ENCODE data around the gene ESD. TPM values are rescaled to one million over a fixed set of nuclear protein-coding genes. Genes with fewer than 3 reads are reported as not detected.

The ESD gene
- total and polyA plus RNA-seq, 10 of the 15 experiments (the other 5 are each of a cell fraction or from before 2014, with no cell fraction given) = 105 to 387 (median 195) TPM

- intact Hi-C loops (cut with micrococcal nuclease; ENCODE audit: unreplicated experiment) = no loop called here
- Histone ChIP-seq H3K27ac (ENCODE audit: control insufficient read depth, insufficient read depth) (no peak overlapping the region), H4K20me1 (ENCODE audit: control insufficient read depth, insufficient read depth) (no peaks in the 10 kb centered on the region), H3K4me2 (ENCODE audit: control insufficient read depth, insufficient read depth) (no peak overlapping the region), H2AFZ (ENCODE audit: control insufficient read depth, low read depth, low read length) (no peak overlapping the region), H3K9ac (ENCODE audit: control insufficient read depth, insufficient read depth, low read length) (no peak overlapping the region), H3K79me2 (ENCODE audit: control insufficient read depth, insufficient read depth, low read length) (no peaks in the 10 kb centered on the region), H3K4me1 (ENCODE audit: control insufficient read depth, insufficient read depth, low read length) (no peaks in the 10 kb centered on the region), H3K9me3 (replicated peaks; ENCODE audit: control insufficient read depth, insufficient read depth, low read length) (no peaks in the 10 kb centered on the region), H3K4me3 (no peak overlapping the region), H3K36me3 (ENCODE audit: control insufficient read depth in 2 of 2, insufficient read depth in 2 of 2, low read length in 1 of 2) (peaks cover 10 to 41% of the 10 kb centered on the region in 2 experiments), H3K27me3 (replicated peaks in 1 of 2; ENCODE audit: control insufficient read depth in 2 of 2, insufficient read depth in 2 of 2, low read length in 1 of 2) (no peaks in the 10 kb centered on the region)
- 92% methylated on average over 2 of the region's 2 CpGs for WGBS (ENCODE audit: insufficient coverage, insufficient replicate concordance, low lambda C conversion rate, missing lambda C conversion rate)
- in situ Hi-C loops (cut with MboI) = no loop called here
- DNase-seq (ENCODE audit: low read depth, low spot score) = no peak
- BruUV-seq (replicated peaks) = no TSS peak
- SMC1A ChIA-PET (ENCODE audit: uncharacterized antibody, unreplicated experiment) = no interaction called here
- CTCF ChIA-PET = no interaction called here
- no peak for FAIRE-seq
- RAD21 ChIA-PET (ENCODE audit: unreplicated experiment) = no interaction called here
- no peak for ATAC-seq
- POLR2A ChIA-PET = no interaction called here
- TF ChIP-seq CHD2 (IDR thresholded peaks at IDR 0.05; ENCODE audit: borderline replicate concordance, low read depth, low read length) (no peak), ATF7 (IDR thresholded peaks at IDR 0.05; ENCODE audit: low read depth) (no peak), HDGF (IDR thresholded peaks at IDR 0.05) (no peak), E2F8 (IDR thresholded peaks at IDR 0.05; ENCODE audit: low read depth, partially characterized antibody) (no peak), RB1 (IDR thresholded peaks at IDR 0.05; ENCODE audit: borderline replicate concordance) (no peak), EP300 (IDR thresholded peaks at IDR 0.05; ENCODE audit: borderline replicate concordance in 1 of 2, control insufficient read depth in 1 of 2, low read depth in 2 of 2, low read length in 2 of 2) (no peak), MLLT1 (IDR thresholded peaks at IDR 0.05) (no peak), FOXK2 (IDR thresholded peaks at IDR 0.05) (no peak)
- TF ChIP-seq, protein P1, sequence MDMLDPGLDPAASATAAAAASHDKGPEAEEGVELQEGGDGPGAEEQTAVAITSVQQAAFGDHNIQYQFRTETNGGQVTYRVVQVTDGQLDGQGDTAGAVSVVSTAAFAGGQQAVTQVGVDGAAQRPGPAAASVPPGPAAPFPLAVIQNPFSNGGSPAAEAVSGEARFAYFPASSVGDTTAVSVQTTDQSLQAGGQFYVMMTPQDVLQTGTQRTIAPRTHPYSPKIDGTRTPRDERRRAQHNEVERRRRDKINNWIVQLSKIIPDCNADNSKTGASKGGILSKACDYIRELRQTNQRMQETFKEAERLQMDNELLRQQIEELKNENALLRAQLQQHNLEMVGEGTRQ (IDR thresholded peaks at IDR 0.05; ENCODE audit: borderline replicate concordance, low read depth, low read length) = no peak
- TF ChIP-seq, protein P2, sequence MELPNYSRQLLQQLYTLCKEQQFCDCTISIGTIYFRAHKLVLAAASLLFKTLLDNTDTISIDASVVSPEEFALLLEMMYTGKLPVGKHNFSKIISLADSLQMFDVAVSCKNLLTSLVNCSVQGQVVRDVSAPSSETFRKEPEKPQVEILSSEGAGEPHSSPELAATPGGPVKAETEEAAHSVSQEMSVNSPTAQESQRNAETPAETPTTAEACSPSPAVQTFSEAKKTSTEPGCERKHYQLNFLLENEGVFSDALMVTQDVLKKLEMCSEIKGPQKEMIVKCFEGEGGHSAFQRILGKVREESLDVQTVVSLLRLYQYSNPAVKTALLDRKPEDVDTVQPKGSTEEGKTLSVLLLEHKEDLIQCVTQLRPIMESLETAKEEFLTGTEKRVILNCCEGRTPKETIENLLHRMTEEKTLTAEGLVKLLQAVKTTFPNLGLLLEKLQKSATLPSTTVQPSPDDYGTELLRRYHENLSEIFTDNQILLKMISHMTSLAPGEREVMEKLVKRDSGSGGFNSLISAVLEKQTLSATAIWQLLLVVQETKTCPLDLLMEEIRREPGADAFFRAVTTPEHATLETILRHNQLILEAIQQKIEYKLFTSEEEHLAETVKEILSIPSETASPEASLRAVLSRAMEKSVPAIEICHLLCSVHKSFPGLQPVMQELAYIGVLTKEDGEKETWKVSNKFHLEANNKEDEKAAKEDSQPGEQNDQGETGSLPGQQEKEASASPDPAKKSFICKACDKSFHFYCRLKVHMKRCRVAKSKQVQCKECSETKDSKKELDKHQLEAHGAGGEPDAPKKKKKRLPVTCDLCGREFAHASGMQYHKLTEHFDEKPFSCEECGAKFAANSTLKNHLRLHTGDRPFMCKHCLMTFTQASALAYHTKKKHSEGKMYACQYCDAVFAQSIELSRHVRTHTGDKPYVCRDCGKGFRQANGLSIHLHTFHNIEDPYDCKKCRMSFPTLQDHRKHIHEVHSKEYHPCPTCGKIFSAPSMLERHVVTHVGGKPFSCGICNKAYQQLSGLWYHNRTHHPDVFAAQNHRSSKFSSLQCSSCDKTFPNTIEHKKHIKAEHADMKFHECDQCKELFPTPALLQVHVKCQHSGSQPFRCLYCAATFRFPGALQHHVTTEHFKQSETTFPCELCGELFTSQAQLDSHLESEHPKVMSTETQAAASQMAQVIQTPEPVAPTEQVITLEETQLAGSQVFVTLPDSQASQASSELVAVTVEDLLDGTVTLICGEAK (IDR thresholded peaks at IDR 0.05; ENCODE audit: borderline replicate concordance) = no peak
- TF ChIP-seq, protein P3, sequence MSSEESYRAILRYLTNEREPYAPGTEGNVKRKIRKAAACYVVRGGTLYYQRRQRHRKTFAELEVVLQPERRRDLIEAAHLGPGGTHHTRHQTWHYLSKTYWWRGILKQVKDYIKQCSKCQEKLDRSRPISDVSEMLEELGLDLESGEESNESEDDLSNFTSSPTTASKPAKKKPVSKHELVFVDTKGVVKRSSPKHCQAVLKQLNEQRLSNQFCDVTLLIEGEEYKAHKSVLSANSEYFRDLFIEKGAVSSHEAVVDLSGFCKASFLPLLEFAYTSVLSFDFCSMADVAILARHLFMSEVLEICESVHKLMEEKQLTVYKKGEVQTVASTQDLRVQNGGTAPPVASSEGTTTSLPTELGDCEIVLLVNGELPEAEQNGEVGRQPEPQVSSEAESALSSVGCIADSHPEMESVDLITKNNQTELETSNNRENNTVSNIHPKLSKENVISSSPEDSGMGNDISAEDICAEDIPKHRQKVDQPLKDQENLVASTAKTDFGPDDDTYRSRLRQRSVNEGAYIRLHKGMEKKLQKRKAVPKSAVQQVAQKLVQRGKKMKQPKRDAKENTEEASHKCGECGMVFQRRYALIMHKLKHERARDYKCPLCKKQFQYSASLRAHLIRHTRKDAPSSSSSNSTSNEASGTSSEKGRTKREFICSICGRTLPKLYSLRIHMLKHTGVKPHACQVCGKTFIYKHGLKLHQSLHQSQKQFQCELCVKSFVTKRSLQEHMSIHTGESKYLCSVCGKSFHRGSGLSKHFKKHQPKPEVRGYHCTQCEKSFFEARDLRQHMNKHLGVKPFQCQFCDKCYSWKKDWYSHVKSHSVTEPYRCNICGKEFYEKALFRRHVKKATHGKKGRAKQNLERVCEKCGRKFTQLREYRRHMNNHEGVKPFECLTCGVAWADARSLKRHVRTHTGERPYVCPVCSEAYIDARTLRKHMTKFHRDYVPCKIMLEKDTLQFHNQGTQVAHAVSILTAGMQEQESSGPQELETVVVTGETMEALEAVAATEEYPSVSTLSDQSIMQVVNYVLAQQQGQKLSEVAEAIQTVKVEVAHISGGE (CRISPR knock-in tag; IDR thresholded peaks at IDR 0.05) = no peak
These were observed 53.8 kb downstream of the ESD start for GRCh38 chr13:46743191-46743590.
